ENCODE measurements around the gene GOLGA1. TPM values are rescaled to one million over a fixed set of nuclear protein-coding genes. Genes with fewer than 3 reads are reported as not detected.

The GOLGA1 gene
- total RNA-seq, 1 donor from 2014 or later, result 10.2 TPM

GRCh38 chr9:124954255-124954654, 13.4 kb upstream of the GOLGA1 start:
- Mint-ChIP-seq H3K4me3 (ENCODE audit: unreplicated experiment) (no peak overlapping the region), H3K27ac (ENCODE audit: unreplicated experiment) (no peak overlapping the region), H3K9me3 (ENCODE audit: unreplicated experiment) (no peaks in the 10 kb centered on the region), H3K27me3 (ENCODE audit: low read depth, unreplicated experiment) (no peaks in the 10 kb centered on the region), H3K4me1 (ENCODE audit: low read depth, unreplicated experiment) (no peaks in the 10 kb centered on the region), H3K36me3 (ENCODE audit: low read depth, unreplicated experiment) (no peaks in the 10 kb centered on the region)
- H3K79me2 ChIP-seq (ENCODE audit: insufficient read depth, low read length), result no peaks in the 10 kb centered on the region
- H3K4me1 ChIP-seq (ENCODE audit: insufficient read depth, low read length), result no peaks in the 10 kb centered on the region
- no peaks in the 10 kb centered on the region for H3K36me3 ChIP-seq (ENCODE audit: insufficient read depth, low read length)
- DNase-seq (ENCODE audit: low read depth) (no peak), FAIRE-seq (no peak)
- no peak overlapping the region for H3K4me2 ChIP-seq (ENCODE audit: low read length)
- no peak overlapping the region for H3K9ac ChIP-seq (ENCODE audit: low read length)
- H3K27me3 ChIP-seq (ENCODE audit: insufficient read depth, low read length), result no peaks in the 10 kb centered on the region
- H3K9me3 ChIP-seq (ENCODE audit: insufficient read depth, low read depth, low read length), result no peaks in the 10 kb centered on the region
- H3K27ac ChIP-seq (ENCODE audit: low read depth, low read length), result no peak overlapping the region
- no peak overlapping the region for H2AFZ ChIP-seq (ENCODE audit: low read depth, low read length)
- H4K20me1 ChIP-seq (ENCODE audit: insufficient read depth, low read length), result no peaks in the 10 kb centered on the region
- H3K4me3 ChIP-seq (ENCODE audit: insufficient read depth, low read depth, low read length), result no peak overlapping the region
- TF ChIP-seq CTCF (IDR thresholded peaks at IDR 0.05; ENCODE audit: insufficient read depth, low read depth, low read length), result no peak
- no peak for TF ChIP-seq EZH2 (IDR thresholded peaks at IDR 0.05; ENCODE audit: insufficient read depth, low read length)

- Mint-ChIP-seq H3K4me3 (ENCODE audit: unreplicated experiment) (no peak overlapping the region), H3K27me3 (ENCODE audit: low read depth, unreplicated experiment) (no peaks in the 10 kb centered on the region), H3K27ac (ENCODE audit: unreplicated experiment) (no peak overlapping the region), H3K9me3 (ENCODE audit: unreplicated experiment) (no peaks in the 10 kb centered on the region), H3K36me3 (ENCODE audit: low read depth, unreplicated experiment) (no peaks in the 10 kb centered on the region), H3K4me1 (ENCODE audit: low read depth, unreplicated experiment) (no peaks in the 10 kb centered on the region)
- no peaks in the 10 kb centered on the region for H3K9me3 ChIP-seq (ENCODE audit: insufficient read depth, low read depth, low read length)
- DNase-seq (ENCODE audit: low read depth) (no peak), FAIRE-seq (no peak)
- H3K36me3 ChIP-seq (ENCODE audit: insufficient read depth, low read length), result no peaks in the 10 kb centered on the region
- H3K9ac ChIP-seq (ENCODE audit: low read length), result no peak overlapping the region
- H3K4me1 ChIP-seq (ENCODE audit: insufficient read depth, low read length), result no peaks in the 10 kb centered on the region
- H3K4me3 ChIP-seq (ENCODE audit: insufficient read depth, low read depth, low read length), result no peak overlapping the region
- TF ChIP-seq CTCF (IDR thresholded peaks at IDR 0.05; ENCODE audit: insufficient read depth, low read depth, low read length) (no peak), EZH2 (IDR thresholded peaks at IDR 0.05; ENCODE audit: insufficient read depth, low read length) (no peak)
- H3K4me2 ChIP-seq (ENCODE audit: low read length), result no peak overlapping the region
- H3K79me2 ChIP-seq (ENCODE audit: insufficient read depth, low read length), result no peaks in the 10 kb centered on the region
- H3K27me3 ChIP-seq (ENCODE audit: insufficient read depth, low read length), result no peaks in the 10 kb centered on the region
- no peak overlapping the region for H3K27ac ChIP-seq (ENCODE audit: low read depth, low read length)
- H4K20me1 ChIP-seq (ENCODE audit: insufficient read depth, low read length), result no peaks in the 10 kb centered on the region
- H2AFZ ChIP-seq (ENCODE audit: low read depth, low read length), result no peak overlapping the region
Measured at GRCh38 chr9:124950050-124950718, 9.3 kb upstream of the GOLGA1 start.

- no peak overlapping the region for H2AFZ ChIP-seq (ENCODE audit: low read depth, low read length)
- no peaks in the 10 kb centered on the region for H3K27me3 ChIP-seq (ENCODE audit: insufficient read depth, low read length)
- no peak overlapping the region for H3K27ac ChIP-seq (ENCODE audit: low read depth, low read length)
- FAIRE-seq, result no peak
- DNase-seq (ENCODE audit: low read depth), result no peak
- Mint-ChIP-seq H3K27ac (ENCODE audit: unreplicated experiment) (no peak overlapping the region), H3K4me1 (ENCODE audit: low read depth, unreplicated experiment) (no peaks in the 10 kb centered on the region), H3K36me3 (ENCODE audit: low read depth, unreplicated experiment) (no peaks in the 10 kb centered on the region), H3K9me3 (ENCODE audit: unreplicated experiment) (no peaks in the 10 kb centered on the region), H3K27me3 (ENCODE audit: low read depth, unreplicated experiment) (no peaks in the 10 kb centered on the region), H3K4me3 (ENCODE audit: unreplicated experiment) (no peak overlapping the region)
- H3K4me2 ChIP-seq (ENCODE audit: low read length), result no peak overlapping the region
- no peaks in the 10 kb centered on the region for H3K4me1 ChIP-seq (ENCODE audit: insufficient read depth, low read length)
- no peak overlapping the region for H3K9ac ChIP-seq (ENCODE audit: low read length)
- H3K9me3 ChIP-seq (ENCODE audit: insufficient read depth, low read depth, low read length), result no peaks in the 10 kb centered on the region
- H3K4me3 ChIP-seq (ENCODE audit: insufficient read depth, low read depth, low read length), result no peak overlapping the region
- H3K36me3 ChIP-seq (ENCODE audit: insufficient read depth, low read length), result no peaks in the 10 kb centered on the region
- H3K79me2 ChIP-seq (ENCODE audit: insufficient read depth, low read length), result no peaks in the 10 kb centered on the region
- TF ChIP-seq CTCF (IDR thresholded peaks at IDR 0.05; ENCODE audit: insufficient read depth, low read depth, low read length), result no peak
- TF ChIP-seq EZH2 (IDR thresholded peaks at IDR 0.05; ENCODE audit: insufficient read depth, low read length), result no peak
- no peaks in the 10 kb centered on the region for H4K20me1 ChIP-seq (ENCODE audit: insufficient read depth, low read length)
Measured at GRCh38 chr9:124949387-124949786, 8.5 kb upstream of the GOLGA1 start.
